HepG2 (cell line): ENCODE measurements around the gene STAT6. TPM values are rescaled to one million over a fixed set of nuclear protein-coding genes. Genes with fewer than 3 reads are reported as not detected.

Experiments used
- ATF7 ChIP-seq, 2 experiments: fragments of 450-650 bp in 1 of 2; sonication (generic) in 1 of 2; formaldehyde crosslinking in 1 of 2; IDR thresholded peaks; 2 replicates each; pipeline versions ENCODE4 v1.4.0 to v1.6.1; 2016 to 2020; ENCODE audit warnings: antibody characterized with exemption in 1 of 2, mild to moderate bottlenecking in 1 of 2, missing genetic modification reagents in 1 of 2
- HDAC1 ChIP-seq: sonication (generic); formaldehyde crosslinking; IDR thresholded peaks from 2 replicates; pipeline ENCODE4 v1.5.1; 2020; ENCODE audit warnings: mild to moderate bottlenecking, missing genetic modification reagents
- HNF1B ChIP-seq: sonication (generic); formaldehyde crosslinking; IDR thresholded peaks from 2 replicates; pipeline ENCODE4 v1.5.1; 2020; ENCODE audit warnings: mild to moderate bottlenecking, moderate library complexity, missing genetic modification reagents
- KMT2B ChIP-seq: IDR thresholded peaks from 2 replicates; pipeline ENCODE4 v1.6.1; 2016; ENCODE audit warnings: missing genetic modification reagents, missing compliant biosample characterization
- NR1H2 ChIP-seq: sonication (generic); formaldehyde crosslinking; IDR thresholded peaks from 2 replicates; pipeline ENCODE4 v1.8.1; 2022; ENCODE audit warnings: low read depth, missing genetic modification reagents, borderline replicate concordance
- POLR2AphosphoS5 ChIP-seq: IDR thresholded peaks from 2 replicates; pipeline ENCODE4 v1.6.1; 2012; ENCODE audit warnings: low read depth, low read length
- SOX6 ChIP-seq, 2 experiments: fragments of 450-650 bp in 1 of 2; sonication (generic) in 1 of 2; formaldehyde crosslinking in 1 of 2; IDR thresholded peaks; 2 replicates each; pipeline versions ENCODE4 v1.4.0 to v1.6.1; 2017 to 2020; ENCODE audit warnings: antibody characterized with exemption in 1 of 2, mild to moderate bottlenecking in 1 of 2, missing genetic modification reagents in 1 of 2
- SP1 ChIP-seq, 2 experiments: fragments of 450-650 bp in 1 of 2; sonication (generic) in 1 of 2; formaldehyde crosslinking in 1 of 2; IDR thresholded peaks; 2 replicates each; pipeline versions ENCODE4 v1.4.0 to v1.6.1; 2016 to 2020; ENCODE audit warnings: missing genetic modification reagents in 1 of 2
- SP5 ChIP-seq: IDR thresholded peaks from 2 replicates; pipeline ENCODE4 v1.6.1; 2016; ENCODE audit warnings: low read depth, borderline replicate concordance
- TFDP1 ChIP-seq: IDR thresholded peaks from 2 replicates; pipeline ENCODE4 v1.6.1; 2016; ENCODE audit warnings: missing compliant biosample characterization, missing genetic modification reagents, borderline replicate concordance
- THAP11 ChIP-seq: IDR thresholded peaks from 2 replicates; pipeline ENCODE4 v1.6.1; 2016; ENCODE audit warnings: missing biosample characterization, missing genetic modification reagents
- ZNF263 ChIP-seq: sonication (generic); formaldehyde crosslinking; IDR thresholded peaks from 2 replicates; pipeline ENCODE4 v1.4.0; 2020; ENCODE audit warnings: missing genetic modification reagents
- ZNF30 ChIP-seq: sonication (generic); formaldehyde crosslinking; IDR thresholded peaks from 2 replicates; pipeline ENCODE4 v1.5.0; 2020; ENCODE audit warnings: mild to moderate bottlenecking, missing genetic modification reagents
- ZNF501 ChIP-seq: sonication (generic); formaldehyde crosslinking; IDR thresholded peaks from 2 replicates; pipeline ENCODE4 v1.5.1; 2020; ENCODE audit warnings: mild to moderate bottlenecking, moderate library complexity, missing genetic modification reagents
- ZNF556 ChIP-seq: sonication (generic); formaldehyde crosslinking; IDR thresholded peaks from 2 replicates; pipeline ENCODE4 v1.4.0; 2020; ENCODE audit warnings: mild to moderate bottlenecking, missing genetic modification reagents, borderline replicate concordance
- ZNF563 ChIP-seq: sonication (generic); formaldehyde crosslinking; IDR thresholded peaks from 2 replicates; pipeline ENCODE4 v1.8.0; 2022; ENCODE audit warnings: mild to moderate bottlenecking, moderate library complexity, missing genetic modification reagents
- ZNF572 ChIP-seq: sonication (generic); formaldehyde crosslinking; IDR thresholded peaks from 2 replicates; pipeline ENCODE4 v1.5.1; 2020; ENCODE audit warnings: mild to moderate bottlenecking, missing genetic modification reagents
- ZNF687 ChIP-seq: sonication (generic); formaldehyde crosslinking; IDR thresholded peaks from 2 replicates; pipeline ENCODE4 v1.5.1; 2020; ENCODE audit warnings: mild to moderate bottlenecking, missing genetic modification reagents, moderate library complexity
- ZNF781 ChIP-seq: sonication (generic); formaldehyde crosslinking; IDR thresholded peaks from 2 replicates; pipeline ENCODE4 v1.5.1; 2020; ENCODE audit warnings: borderline replicate concordance, mild to moderate bottlenecking, missing genetic modification reagents; ENCODE audit errors: not compliant biosample characterization
- ZNF816 ChIP-seq: sonication (generic); formaldehyde crosslinking; IDR thresholded peaks from 2 replicates; pipeline ENCODE4 v1.8.0; 2022; ENCODE audit warnings: missing genetic modification reagents, mild to moderate bottlenecking, borderline replicate concordance
- polyA plus RNA-seq, 8 experiments: library from polyadenylated mRNA; depleted of rRNA in 3 of 8; stranded (reverse) in 7 of 8; unstranded in 1 of 8; fragments of >200 nt; fragmentation: Illumina TruSeq in 4 of 8; extraction: Trizol in 4 of 8; gene quantifications; 2 replicates each; pipeline versions ENCODE4 v1.2.1 to v1.2.3, GENCODE V29; 2011 to 2016; ENCODE audit warnings: low read depth in 4 of 8, missing spikeins in 1 of 8, mixed read lengths in 1 of 8; ENCODE audit not compliant: insufficient read depth in 1 of 8
- total RNA-seq, 5 experiments: library from RNA; depleted of rRNA; stranded (reverse); fragments of >200 nt; fragmentation: Illumina TruSeq; extraction: Trizol; gene quantifications; 2 replicates each; pipeline ENCODE4 v1.2.3, GENCODE V29; 2016; ENCODE audit warnings: low read depth in 1 of 5

The STAT6 gene
- total and polyA plus RNA-seq, 2 of the 13 experiments (the other 11 are each of a cell fraction or from before 2014, with no cell fraction given), result 28.0 to 62.2 TPM

GRCh38 chr12:57110104-57111030, 795 bp downstream of the STAT6 start (continued):
- TF ChIP-seq ZNF816 (CRISPR knock-in tag) (no peak), KMT2B (CRISPR knock-in tag) (peak; percentile 22; the same call in 1 of the 2 replicates), HDAC1 (peak; percentile 59), ZNF263 (0 out of 2 replicates have a peak, but pooled peaks have one; percentile 4), ZNF563 (0 out of 2 replicates have a peak, but pooled peaks have one; percentile 11), ZNF781 (CRISPR knock-in tag) (no peak), TFDP1 (CRISPR knock-in tag) (0 out of 2 replicates have a peak, but pooled peaks have one; percentile 25), POLR2AphosphoS5 (peak; percentile 58), SOX6 (IDR thresholded peaks at IDR 0.05) (no peak), SOX6 (CRISPR knock-in tag; IDR thresholded peaks at IDR 0.05) (no peak; the same call in 1 of the 2 replicates), ZNF30 (CRISPR knock-in tag) (peak; percentile 45; the same call in 1 of the 2 replicates), SP1 (IDR thresholded peaks at IDR 0.05) (no peak), SP1 (CRISPR knock-in tag; IDR thresholded peaks at IDR 0.05) (peak; percentile 32; the same call in 1 of the 2 replicates), ZNF572 (CRISPR knock-in tag) (peak; percentile 56; the same call in 1 of the 2 replicates), ATF7 (IDR thresholded peaks at IDR 0.05) (no peak), ATF7 (CRISPR knock-in tag; IDR thresholded peaks at IDR 0.05) (peak; percentile 35), NR1H2 (CRISPR knock-in tag) (no peak), ZNF556 (CRISPR knock-in tag) (peak; percentile 39; the same call in 1 of the 2 replicates), ZNF501 (CRISPR knock-in tag) (peak; percentile 35; the same call in 1 of the 2 replicates), ZNF687 (CRISPR knock-in tag) (peak; percentile 54; the same call in 1 of the 2 replicates), THAP11 (CRISPR knock-in tag) (0 out of 2 replicates have a peak, but pooled peaks have one; percentile 17), SP5 (CRISPR knock-in tag) (peak; percentile 25; the same call in 1 of the 2 replicates), HNF1B (CRISPR knock-in tag) (0 out of 2 replicates have a peak, but pooled peaks have one; percentile 15)
